ENCODE results near the gene MRPL2. TPM values are rescaled to one million over a fixed set of nuclear protein-coding genes. Genes with fewer than 3 reads are reported as not detected.

The MRPL2 gene
- total RNA-seq, 1 donor, result 20.6 TPM

- Histone ChIP-seq H3K4me2 (ENCODE audit: insufficient read depth, low read length) (no peak overlapping the region), H3K36me3 (ENCODE audit: insufficient read depth, low read length) (no peaks in the 10 kb centered on the region), H3K27ac (ENCODE audit: low read depth, low read length) (no peak overlapping the region), H3K9me3 (ENCODE audit: low read depth, low read length) (no peaks in the 10 kb centered on the region), H2AFZ (ENCODE audit: low read length) (no peak overlapping the region), H3K4me1 (ENCODE audit: insufficient read depth, low read length) (peaks cover 41% of the 10 kb centered on the region), H4K20me1 (ENCODE audit: insufficient read depth, low read length) (peaks cover 41% of the 10 kb centered on the region), H3K27me3 (ENCODE audit: insufficient read depth, low read length) (no peaks in the 10 kb centered on the region), H3K4me3 (ENCODE audit: insufficient read depth, low read length) (no peak overlapping the region), H3K79me2 (ENCODE audit: insufficient read depth, low read length) (peaks cover 83% of the 10 kb centered on the region)
- peak; percentile 57 for DNase-seq (ENCODE audit: insufficient read length, low spot score, missing footprints)
- no peak for TF ChIP-seq CTCF (IDR thresholded peaks at IDR 0.05; ENCODE audit: extremely low read depth, low read depth, low read length)
Measured at GRCh38 chr6:43091436-43091991, 32.3 kb upstream of the MRPL2 start.

GRCh38 chr6:43091020-43091419 lies 31.8 kb upstream of the MRPL2 start:
- no peak overlapping the region for H3K4me2 ChIP-seq (ENCODE audit: insufficient read depth, low read length)
- no peak overlapping the region for H3K4me3 ChIP-seq (ENCODE audit: insufficient read depth, low read length)
- no peaks in the 10 kb centered on the region for H3K27me3 ChIP-seq (ENCODE audit: insufficient read depth, low read length)
- DNase-seq (ENCODE audit: insufficient read length, low spot score, missing footprints), result no peak
- H3K27ac ChIP-seq (ENCODE audit: low read depth, low read length), result peak overlapping the region; percentile 35
- no peak for TF ChIP-seq CTCF (IDR thresholded peaks at IDR 0.05; ENCODE audit: extremely low read depth, low read depth, low read length)
- H3K4me1 ChIP-seq (ENCODE audit: insufficient read depth, low read length), result peaks cover 41% of the 10 kb centered on the region
- H3K9me3 ChIP-seq (ENCODE audit: low read depth, low read length), result no peaks in the 10 kb centered on the region
- peaks cover 42% of the 10 kb centered on the region for H4K20me1 ChIP-seq (ENCODE audit: insufficient read depth, low read length)
- peaks cover 82% of the 10 kb centered on the region for H3K79me2 ChIP-seq (ENCODE audit: insufficient read depth, low read length)
- H3K36me3 ChIP-seq (ENCODE audit: insufficient read depth, low read length), result no peaks in the 10 kb centered on the region
- no peak overlapping the region for H2AFZ ChIP-seq (ENCODE audit: low read length)

- Histone ChIP-seq H3K4me2 (ENCODE audit: insufficient read depth, low read length) (no peak overlapping the region), H4K20me1 (ENCODE audit: insufficient read depth, low read length) (peaks cover 45% of the 10 kb centered on the region), H3K9me3 (ENCODE audit: low read depth, low read length) (no peaks in the 10 kb centered on the region), H3K79me2 (ENCODE audit: insufficient read depth, low read length) (peaks cover 80% of the 10 kb centered on the region), H3K27me3 (ENCODE audit: insufficient read depth, low read length) (no peaks in the 10 kb centered on the region), H3K36me3 (ENCODE audit: insufficient read depth, low read length) (no peaks in the 10 kb centered on the region), H3K4me3 (ENCODE audit: insufficient read depth, low read length) (no peak overlapping the region), H2AFZ (ENCODE audit: low read length) (no peak overlapping the region), H3K4me1 (ENCODE audit: insufficient read depth, low read length) (peaks cover 40% of the 10 kb centered on the region), H3K27ac (ENCODE audit: low read depth, low read length) (peak overlapping the region; percentile 35)
- no peak for TF ChIP-seq CTCF (IDR thresholded peaks at IDR 0.05; ENCODE audit: extremely low read depth, low read depth, low read length)
- DNase-seq (ENCODE audit: insufficient read length, low spot score, missing footprints), result no peak
Measured at GRCh38 chr6:43090559-43090956, 31.3 kb upstream of the MRPL2 start.

GRCh38 chr6:43089874-43090558 lies 30.8 kb upstream of the MRPL2 start:
- peak; percentile 44 for DNase-seq (ENCODE audit: insufficient read length, low spot score, missing footprints)
- Histone ChIP-seq H3K9me3 (ENCODE audit: low read depth, low read length) (no peaks in the 10 kb centered on the region), H3K27ac (ENCODE audit: low read depth, low read length) (peak overlapping the region; percentile 35), H3K4me3 (ENCODE audit: insufficient read depth, low read length) (no peak overlapping the region), H3K4me2 (ENCODE audit: insufficient read depth, low read length) (no peak overlapping the region), H3K36me3 (ENCODE audit: insufficient read depth, low read length) (no peaks in the 10 kb centered on the region), H2AFZ (ENCODE audit: low read length) (no peak overlapping the region), H3K79me2 (ENCODE audit: insufficient read depth, low read length) (peaks cover 81% of the 10 kb centered on the region), H3K27me3 (ENCODE audit: insufficient read depth, low read length) (no peaks in the 10 kb centered on the region), H4K20me1 (ENCODE audit: insufficient read depth, low read length) (peaks cover 45% of the 10 kb centered on the region), H3K4me1 (ENCODE audit: insufficient read depth, low read length) (peaks cover 37% of the 10 kb centered on the region)
- TF ChIP-seq CTCF (IDR thresholded peaks at IDR 0.05; ENCODE audit: extremely low read depth, low read depth, low read length), result no peak

Data from osteoblast (primary cell).